ENCODE results near the gene MAMDC2. TPM values are rescaled to one million over a fixed set of nuclear protein-coding genes. Genes with fewer than 3 reads are reported as not detected.

MAMDC2 gene
- total RNA-seq, 1 donor from 2014 or later = 28.7 TPM

- peaks cover 6% of the 10 kb centered on the region for H3K27me3 ChIP-seq
- H3K9me3 ChIP-seq (ENCODE audit: low read depth) = no peaks in the 10 kb centered on the region
- H3K36me3 Mint-ChIP-seq = no peaks in the 10 kb centered on the region
- peak overlapping the region; percentile 90 for H2AFZ ChIP-seq (replicated peaks)
- H3K4me1 Mint-ChIP-seq = peaks cover 27% of the 10 kb centered on the region
- H3K9ac ChIP-seq = no peak overlapping the region
- H3K4me3 Mint-ChIP-seq = peak overlapping the region; percentile 83
- no peaks in the 10 kb centered on the region for H3K36me3 ChIP-seq
- peak overlapping the region; percentile 59 for H3K4me3 ChIP-seq
- H3K9me3 Mint-ChIP-seq = no peaks in the 10 kb centered on the region
- H3K4me1 ChIP-seq = peaks cover 22% of the 10 kb centered on the region
- peaks cover 16% of the 10 kb centered on the region for H3F3A ChIP-seq (ENCODE audit: low read depth)
- H3K79me2 ChIP-seq (ENCODE audit: low read depth) = no peaks in the 10 kb centered on the region
- peak; percentile 26 for TF ChIP-seq EZH2 (IDR thresholded peaks at IDR 0.05)
- no peak for TF ChIP-seq CTCF (IDR thresholded peaks at IDR 0.05)
- TF ChIP-seq EZH2phosphoT487 (IDR thresholded peaks at IDR 0.05) = no peak
- no peaks in the 10 kb centered on the region for H4K20me1 ChIP-seq (ENCODE audit: low read depth)
- peak overlapping the region; percentile 94 for H3K4me2 ChIP-seq
- H3K27ac Mint-ChIP-seq = peak overlapping the region; percentile 27
- peak; percentile 67 for DNase-seq (ENCODE audit: low spot score)
- no peak overlapping the region for H3K27ac ChIP-seq
- peaks cover 13% of the 10 kb centered on the region for H3K27me3 Mint-ChIP-seq (ENCODE audit: insufficient read depth, low read depth)
Observed at GRCh38 chr9:70044490-70045307, 1.1 kb downstream of the MAMDC2 start.

GRCh38 chr9:70045452-70045851 is 1.8 kb downstream of the MAMDC2 start:
- Mint-ChIP-seq H3K27ac (no peak overlapping the region), H3K9me3 (no peaks in the 10 kb centered on the region), H3K4me3 (peak overlapping the region; percentile 83), H3K4me1 (peaks cover 27% of the 10 kb centered on the region), H3K36me3 (no peaks in the 10 kb centered on the region), H3K27me3 (ENCODE audit: insufficient read depth, low read depth) (peaks cover 10% of the 10 kb centered on the region)
- H3K79me2 ChIP-seq (ENCODE audit: low read depth) = no peaks in the 10 kb centered on the region
- no peaks in the 10 kb centered on the region for H3K36me3 ChIP-seq
- peaks cover 6% of the 10 kb centered on the region for H3K27me3 ChIP-seq
- no peak overlapping the region for H2AFZ ChIP-seq (replicated peaks)
- DNase-seq (ENCODE audit: low spot score) = no peak
- peak overlapping the region; percentile 94 for H3K4me2 ChIP-seq
- H3K4me3 ChIP-seq = peak overlapping the region; percentile 59
- no peak for TF ChIP-seq EZH2 (IDR thresholded peaks at IDR 0.05)
- TF ChIP-seq EZH2phosphoT487 (IDR thresholded peaks at IDR 0.05) = no peak
- TF ChIP-seq CTCF (IDR thresholded peaks at IDR 0.05) = no peak
- H3F3A ChIP-seq (ENCODE audit: low read depth) = peaks cover 16% of the 10 kb centered on the region
- H3K4me1 ChIP-seq = peaks cover 22% of the 10 kb centered on the region
- no peak overlapping the region for H3K9ac ChIP-seq
- H3K27ac ChIP-seq = no peak overlapping the region
- H3K9me3 ChIP-seq (ENCODE audit: low read depth) = no peaks in the 10 kb centered on the region
- H4K20me1 ChIP-seq (ENCODE audit: low read depth) = no peaks in the 10 kb centered on the region

DNA sequence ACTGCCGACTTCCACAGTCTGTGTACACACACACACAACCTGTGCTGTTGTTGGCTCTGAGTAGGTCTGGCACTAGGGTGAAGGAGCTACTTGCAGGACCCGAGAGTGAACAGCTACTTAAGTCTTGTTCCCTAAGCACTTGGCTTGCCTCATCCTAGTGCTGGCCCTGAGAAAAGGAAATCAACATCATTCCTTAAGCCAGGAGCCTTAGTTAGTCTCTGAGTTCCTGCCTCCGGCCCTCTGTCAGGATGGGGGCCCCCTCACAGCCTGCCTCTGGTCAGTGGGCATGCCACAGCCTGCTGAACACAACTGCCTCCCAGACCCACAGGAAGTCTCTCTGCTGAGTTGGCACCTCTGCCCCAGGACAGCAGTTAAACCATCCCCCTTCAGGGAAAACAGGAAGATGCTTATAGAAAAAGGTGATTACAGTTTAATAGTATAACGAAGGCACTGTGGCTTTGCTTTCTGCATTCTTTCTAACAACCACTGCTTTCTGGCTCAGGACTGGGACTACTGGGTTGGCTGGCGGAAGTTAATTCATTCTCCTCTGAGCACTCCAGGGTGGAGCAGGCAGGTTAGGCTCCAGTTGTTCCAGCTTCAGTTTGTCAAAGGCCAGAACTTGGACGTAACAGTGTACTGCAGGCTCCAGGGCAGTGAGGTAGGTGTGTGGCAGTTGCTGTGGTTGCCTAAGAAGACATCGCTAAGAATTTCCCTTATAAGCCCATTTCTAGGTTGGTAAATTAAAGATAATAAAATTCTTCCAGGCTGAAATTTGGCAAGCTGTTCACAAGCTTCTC is 2.8 kb downstream of the MAMDC2 start:
- Histone ChIP-seq H3K27me3 (peaks cover 6% of the 10 kb centered on the region), H2AFZ (replicated peaks) (no peak overlapping the region), H3K9ac (no peak overlapping the region), H4K20me1 (ENCODE audit: low read depth) (no peaks in the 10 kb centered on the region), H3K36me3 (no peaks in the 10 kb centered on the region), H3K4me1 (peaks cover 22% of the 10 kb centered on the region), H3F3A (ENCODE audit: low read depth) (peaks cover 16% of the 10 kb centered on the region), H3K79me2 (ENCODE audit: low read depth) (no peaks in the 10 kb centered on the region), H3K9me3 (ENCODE audit: low read depth) (no peaks in the 10 kb centered on the region), H3K27ac (no peak overlapping the region), H3K4me3 (no peak overlapping the region), H3K4me2 (peak overlapping the region; percentile 12)
- Mint-ChIP-seq H3K36me3 (no peaks in the 10 kb centered on the region), H3K27ac (peak overlapping the region; percentile 36), H3K4me3 (no peak overlapping the region), H3K4me1 (peaks cover 27% of the 10 kb centered on the region), H3K27me3 (ENCODE audit: insufficient read depth, low read depth) (peaks cover 9% of the 10 kb centered on the region), H3K9me3 (no peaks in the 10 kb centered on the region)
- DNase-seq (ENCODE audit: low spot score) = no peak
- TF ChIP-seq EZH2phosphoT487 (IDR thresholded peaks at IDR 0.05) (no peak), CTCF (IDR thresholded peaks at IDR 0.05) (no peak), EZH2 (IDR thresholded peaks at IDR 0.05) (no peak)
